HEK293 (cell line): ENCODE data around the gene SGCB.

ENCODE experiments used
- CTCF ChIA-PET: fragments of 350-600 bp; formaldehyde crosslinking; extraction: SDS; loops from one replicate; lab custom pipeline; 2021; ENCODE audit warnings: antibody characterized with exemption; lab: Yijun Ruan, JAX
- POLR2A ChIA-PET: fragments of 300-600 bp; formaldehyde crosslinking; extraction: SDS; loops from one replicate; lab custom pipeline; 2020; ENCODE audit warnings: antibody characterized with exemption, inconsistent platforms; lab: Yijun Ruan, JAX
- H3K27ac ChIP-seq: fragments of 200-500 bp; sonication (Bioruptor generic); 2 replicates; pipeline ENCODE4 v1.5.1; 2014; ENCODE audit warnings: low read depth, low read length, control low read depth, inconsistent platforms; ENCODE audit errors: extremely low read depth
- H3K36me3 ChIP-seq, 2 experiments: fragments of 200-500 bp in 1 of 2; sonication (Bioruptor generic) in 1 of 2; 1 replicate in 1 of 2; 2 replicates in 1 of 2; pipeline ENCODE4 v1.5.1; 2014 to 2017; ENCODE audit warnings: inconsistent platforms in 2 of 2, low read length in 2 of 2; ENCODE audit not compliant: control insufficient read depth in 2 of 2, insufficient read depth in 1 of 2
- H3K4me1 ChIP-seq: fragments of 200-500 bp; sonication (Bioruptor generic); 2 replicates; pipeline ENCODE4 v1.5.1; 2014; ENCODE audit warnings: mild to moderate bottlenecking, low read length, inconsistent platforms; ENCODE audit not compliant: control insufficient read depth, insufficient read depth
- H3K4me3 ChIP-seq: 2 replicates; pipeline ENCODE4 v1.5.1; 2011; ENCODE audit warnings: low read depth, mild to moderate bottlenecking, control low read depth, low read length, moderate library complexity
- H3K9me3 ChIP-seq: fragments of 200-500 bp; sonication (Bioruptor generic); 2 replicates; pipeline ENCODE4 v1.5.1; 2014; ENCODE audit warnings: low read depth, low read length, inconsistent platforms; ENCODE audit not compliant: control insufficient read depth, insufficient read depth
- FEZF1 ChIP-seq: fragments of 450-650 bp; formaldehyde crosslinking; IDR thresholded peaks from 2 replicates; pipeline ENCODE4 v1.5.1; 2016; ENCODE audit warnings: missing biosample characterization, missing genetic modification characterization
- HIC1 ChIP-seq: fragments of 450-650 bp; formaldehyde crosslinking; IDR thresholded peaks from 2 replicates; pipeline ENCODE4 v1.5.1; 2016; ENCODE audit warnings: missing biosample characterization, missing genetic modification characterization
- MYNN ChIP-seq: fragments of 450-650 bp; formaldehyde crosslinking; IDR thresholded peaks from 2 replicates; pipeline ENCODE4 v1.5.1; 2016; ENCODE audit warnings: missing biosample characterization, missing genetic modification characterization, borderline replicate concordance
- PRDM4 ChIP-seq: fragments of 450-650 bp; formaldehyde crosslinking; IDR thresholded peaks from 2 replicates; pipeline ENCODE4 v1.5.1; 2017; ENCODE audit warnings: missing biosample characterization, missing genetic modification characterization
- TSHZ1 ChIP-seq: fragments of 450-650 bp; formaldehyde crosslinking; IDR thresholded peaks from 2 replicates; pipeline ENCODE4 v1.5.1; 2016; ENCODE audit warnings: missing biosample characterization, missing genetic modification characterization, borderline replicate concordance
- ZEB2 ChIP-seq: fragments of 450-650 bp; formaldehyde crosslinking; IDR thresholded peaks from 2 replicates; pipeline ENCODE4 v1.5.1; 2016; ENCODE audit warnings: missing biosample characterization, missing genetic modification characterization
- ZNF132 ChIP-seq: fragments of 450-650 bp; formaldehyde crosslinking; IDR thresholded peaks from 2 replicates; pipeline ENCODE4 v1.5.1; 2017; ENCODE audit warnings: missing biosample characterization, missing genetic modification characterization, borderline replicate concordance
- ZNF157 ChIP-seq: fragments of 450-650 bp; formaldehyde crosslinking; IDR thresholded peaks from 2 replicates; pipeline ENCODE4 v1.5.1; 2016; ENCODE audit warnings: missing biosample characterization, missing genetic modification characterization
- ZNF211 ChIP-seq: fragments of 450-650 bp; formaldehyde crosslinking; IDR thresholded peaks from 2 replicates; pipeline ENCODE4 v1.5.1; 2016; ENCODE audit warnings: low read depth, missing biosample characterization, missing genetic modification characterization
- ZNF274 ChIP-seq, 2 experiments: fragments of 200-500 bp in 1 of 2; fragments of 450-650 bp in 1 of 2; sonication (Bioruptor generic) in 1 of 2; formaldehyde crosslinking in 1 of 2; IDR thresholded peaks; 2 replicates each; pipeline versions ENCODE4 v1.5.1 to v1.6.1; 2014 to 2016; ENCODE audit warnings: borderline replicate concordance in 1 of 2, inconsistent platforms in 1 of 2, low read length in 1 of 2, missing biosample characterization in 1 of 2, missing genetic modification characterization in 1 of 2
- ZNF335 ChIP-seq: fragments of 450-650 bp; formaldehyde crosslinking; conservative IDR thresholded peaks from 2 replicates; pipeline ENCODE4 v1.5.1; 2016; ENCODE audit warnings: missing biosample characterization, missing genetic modification characterization
- ZNF423 ChIP-seq: fragments of 450-650 bp; formaldehyde crosslinking; IDR thresholded peaks from 2 replicates; pipeline ENCODE4 v1.5.1; 2016; ENCODE audit warnings: missing biosample characterization, missing genetic modification characterization
- ZNF658 ChIP-seq: fragments of 450-650 bp; formaldehyde crosslinking; IDR thresholded peaks from 2 replicates; pipeline ENCODE4; 2016; ENCODE audit warnings: missing biosample characterization, missing genetic modification characterization
- ZNF701 ChIP-seq: fragments of 450-650 bp; formaldehyde crosslinking; IDR thresholded peaks from 2 replicates; pipeline ENCODE4 v1.5.1; 2016; ENCODE audit warnings: missing biosample characterization, missing genetic modification characterization
- ZNF707 ChIP-seq: fragments of 450-650 bp; formaldehyde crosslinking; IDR thresholded peaks from 2 replicates; pipeline ENCODE4 v1.5.1; 2016; ENCODE audit warnings: missing biosample characterization, missing genetic modification characterization
- ZNF785 ChIP-seq: fragments of 450-650 bp; formaldehyde crosslinking; IDR thresholded peaks from 2 replicates; pipeline ENCODE4 v1.5.1; 2016; ENCODE audit warnings: missing biosample characterization, missing genetic modification characterization
- ZSCAN18 ChIP-seq: fragments of 450-650 bp; formaldehyde crosslinking; IDR thresholded peaks from 2 replicates; pipeline ENCODE4 v1.5.1; 2016; ENCODE audit warnings: missing biosample characterization, missing genetic modification characterization
- ZSCAN30 ChIP-seq: fragments of 450-650 bp; IDR thresholded peaks from 2 replicates; pipeline ENCODE4 v1.5.1; 2018; ENCODE audit warnings: missing biosample characterization, mild to moderate bottlenecking, missing genetic modification characterization, moderate library complexity
- ZXDB ChIP-seq: fragments of 450-650 bp; formaldehyde crosslinking; IDR thresholded peaks from 2 replicates; pipeline ENCODE4 v1.5.1; 2016; ENCODE audit warnings: missing biosample characterization, missing genetic modification characterization
- TF ChIP-seq, protein P1 (sequence below): fragments of 450-650 bp; formaldehyde crosslinking; IDR thresholded peaks from 2 replicates; pipeline ENCODE4 v1.5.0; 2017; ENCODE audit warnings: missing biosample characterization, missing genetic modification characterization, borderline replicate concordance

The SGCB gene

GRCh38 chr4:52010986-52011385, 27.1 kb downstream of the SGCB start:
- Histone ChIP-seq H3K9me3 (no peaks in the 10 kb centered on the region), H3K36me3 (peaks cover 0 to 7% of the 10 kb centered on the region in 2 experiments; a peak in 1 of 3 replicates), H3K4me1 (no peaks in the 10 kb centered on the region), H3K4me3 (no peak overlapping the region), H3K27ac (no peak overlapping the region)
- TF ChIP-seq ZXDB (tag by site-specific recombination), result no peak
- no peak for TF ChIP-seq ZNF274 (IDR thresholded peaks at IDR 0.05; ENCODE audit: low read length)
- TF ChIP-seq ZNF274 (tag by site-specific recombination; IDR thresholded peaks at IDR 0.05; ENCODE audit: borderline replicate concordance), result no peak
- no peak for TF ChIP-seq ZNF707 (tag by site-specific recombination)
- TF ChIP-seq PRDM4 (tag by site-specific recombination), result no peak
- no peak for TF ChIP-seq ZEB2 (tag by site-specific recombination)
- TF ChIP-seq ZNF132 (tag by site-specific recombination), result no peak
- no peak for TF ChIP-seq ZNF423
- TF ChIP-seq ZNF658 (tag by site-specific recombination), result no peak
- no peak for TF ChIP-seq ZNF335 (tag by site-specific recombination)
- no peak for TF ChIP-seq HIC1 (tag by site-specific recombination)
- TF ChIP-seq ZNF211, result no peak
- TF ChIP-seq ZNF157 (tag by site-specific recombination), result no peak
- TF ChIP-seq FEZF1 (tag by site-specific recombination), result no peak
- no peak for TF ChIP-seq ZNF701 (tag by site-specific recombination)
- no peak for TF ChIP-seq ZSCAN18 (tag by site-specific recombination)
- TF ChIP-seq MYNN (tag by site-specific recombination), result no peak
- TF ChIP-seq ZSCAN30 (tag by site-specific recombination), result no peak
- no peak for TF ChIP-seq ZNF785 (tag by site-specific recombination)
- TF ChIP-seq, protein P1, sequence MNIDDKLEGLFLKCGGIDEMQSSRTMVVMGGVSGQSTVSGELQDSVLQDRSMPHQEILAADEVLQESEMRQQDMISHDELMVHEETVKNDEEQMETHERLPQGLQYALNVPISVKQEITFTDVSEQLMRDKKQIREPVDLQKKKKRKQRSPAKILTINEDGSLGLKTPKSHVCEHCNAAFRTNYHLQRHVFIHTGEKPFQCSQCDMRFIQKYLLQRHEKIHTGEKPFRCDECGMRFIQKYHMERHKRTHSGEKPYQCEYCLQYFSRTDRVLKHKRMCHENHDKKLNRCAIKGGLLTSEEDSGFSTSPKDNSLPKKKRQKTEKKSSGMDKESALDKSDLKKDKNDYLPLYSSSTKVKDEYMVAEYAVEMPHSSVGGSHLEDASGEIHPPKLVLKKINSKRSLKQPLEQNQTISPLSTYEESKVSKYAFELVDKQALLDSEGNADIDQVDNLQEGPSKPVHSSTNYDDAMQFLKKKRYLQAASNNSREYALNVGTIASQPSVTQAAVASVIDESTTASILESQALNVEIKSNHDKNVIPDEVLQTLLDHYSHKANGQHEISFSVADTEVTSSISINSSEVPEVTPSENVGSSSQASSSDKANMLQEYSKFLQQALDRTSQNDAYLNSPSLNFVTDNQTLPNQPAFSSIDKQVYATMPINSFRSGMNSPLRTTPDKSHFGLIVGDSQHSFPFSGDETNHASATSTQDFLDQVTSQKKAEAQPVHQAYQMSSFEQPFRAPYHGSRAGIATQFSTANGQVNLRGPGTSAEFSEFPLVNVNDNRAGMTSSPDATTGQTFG (tag by site-specific recombination), result no peak
- TF ChIP-seq TSHZ1 (tag by site-specific recombination), result no peak
- ChIA-PET POLR2A (no interaction called here), CTCF (no interaction called here)
